Measurements from ENCODE around the gene C5orf52.

C5orf52 gene

DNA sequence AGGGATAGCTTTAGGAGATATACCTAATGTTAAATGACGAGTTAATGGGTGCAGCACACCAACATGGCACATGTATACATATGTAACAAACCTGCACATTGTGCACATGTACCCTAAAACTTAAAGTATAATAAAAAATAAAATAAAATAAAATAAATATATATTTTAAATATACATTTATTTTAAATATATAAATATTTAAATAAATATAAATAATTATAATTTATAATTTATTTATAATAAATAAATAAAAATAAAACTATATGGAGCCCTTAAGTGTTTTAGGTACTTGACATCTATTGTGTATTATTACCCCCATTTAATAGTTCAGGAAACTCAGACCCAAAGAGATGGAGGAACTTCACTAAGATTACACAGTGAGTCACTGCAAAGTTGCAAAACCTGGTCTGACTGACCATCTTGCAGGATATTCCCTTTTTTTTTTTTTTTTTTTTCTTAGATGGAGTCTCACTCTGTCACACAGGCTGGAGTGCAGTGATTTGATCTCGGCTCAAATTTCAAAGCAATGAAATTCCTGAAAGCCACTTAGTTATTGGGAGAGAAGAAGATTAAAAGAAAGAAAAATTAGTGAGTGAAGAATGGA, 5.8 kb upstream of the C5orf52 start:
- no peak for DNase-seq
- Histone ChIP-seq H3K4me2 (ENCODE audit: low read depth, low read length) (no peak overlapping the region), H3K9me2 (replicated peaks; ENCODE audit: insufficient read depth, low read length) (no peaks in the 10 kb centered on the region), H3K79me2 (ENCODE audit: low read length) (no peaks in the 10 kb centered on the region), H4K20me1 (ENCODE audit: insufficient read depth, low read length) (no peaks in the 10 kb centered on the region), H3K9ac (ENCODE audit: low read length) (no peak overlapping the region), H3K27me3 (replicated peaks; ENCODE audit: insufficient read depth, low read length) (0 out of 2 replicates have a peak, but pooled peaks cover 6% of the 10 kb centered on the region), H3K36me3 (replicated peaks; ENCODE audit: insufficient read depth, low read length) (no peaks in the 10 kb centered on the region), H3K4me1 (ENCODE audit: low read length) (no peaks in the 10 kb centered on the region), H3K4me3 (ENCODE audit: low read length) (no peak overlapping the region), H3K9me3 (replicated peaks; ENCODE audit: insufficient read depth, low read length) (no peaks in the 10 kb centered on the region), H2AFZ (ENCODE audit: low read length) (no peak overlapping the region), H3F3A (ENCODE audit: insufficient read depth, low read length) (no peaks in the 10 kb centered on the region), H3K27ac (ENCODE audit: low read length) (no peak overlapping the region)
- TF ChIP-seq, protein P1, sequence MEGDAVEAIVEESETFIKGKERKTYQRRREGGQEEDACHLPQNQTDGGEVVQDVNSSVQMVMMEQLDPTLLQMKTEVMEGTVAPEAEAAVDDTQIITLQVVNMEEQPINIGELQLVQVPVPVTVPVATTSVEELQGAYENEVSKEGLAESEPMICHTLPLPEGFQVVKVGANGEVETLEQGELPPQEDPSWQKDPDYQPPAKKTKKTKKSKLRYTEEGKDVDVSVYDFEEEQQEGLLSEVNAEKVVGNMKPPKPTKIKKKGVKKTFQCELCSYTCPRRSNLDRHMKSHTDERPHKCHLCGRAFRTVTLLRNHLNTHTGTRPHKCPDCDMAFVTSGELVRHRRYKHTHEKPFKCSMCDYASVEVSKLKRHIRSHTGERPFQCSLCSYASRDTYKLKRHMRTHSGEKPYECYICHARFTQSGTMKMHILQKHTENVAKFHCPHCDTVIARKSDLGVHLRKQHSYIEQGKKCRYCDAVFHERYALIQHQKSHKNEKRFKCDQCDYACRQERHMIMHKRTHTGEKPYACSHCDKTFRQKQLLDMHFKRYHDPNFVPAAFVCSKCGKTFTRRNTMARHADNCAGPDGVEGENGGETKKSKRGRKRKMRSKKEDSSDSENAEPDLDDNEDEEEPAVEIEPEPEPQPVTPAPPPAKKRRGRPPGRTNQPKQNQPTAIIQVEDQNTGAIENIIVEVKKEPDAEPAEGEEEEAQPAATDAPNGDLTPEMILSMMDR (IDR thresholded peaks at IDR 0.05; ENCODE audit: low read length), result no peak
- TF ChIP-seq EZH2 (optimal IDR thresholded peaks at IDR 0.05; ENCODE audit: low read depth, low read length), result no peak

DNA sequence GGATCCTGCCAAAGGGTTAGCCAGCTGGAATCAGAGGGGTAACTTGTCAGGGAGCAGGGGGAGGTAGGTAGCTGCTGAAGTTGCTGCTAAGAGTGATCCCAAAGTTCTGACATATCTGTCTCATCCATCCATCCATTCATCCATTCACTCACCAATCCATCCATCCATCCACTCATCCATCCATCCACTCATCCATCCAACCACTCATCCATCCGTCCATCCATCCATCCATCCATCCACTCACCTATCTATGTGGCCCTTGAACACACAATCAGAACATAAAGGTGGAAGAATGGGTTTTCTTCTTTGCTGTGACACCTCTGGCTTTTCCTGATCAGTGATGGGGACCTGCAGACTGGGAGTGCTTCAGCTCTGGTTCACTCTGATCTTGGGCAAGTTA, 3.0 kb upstream of the C5orf52 start:
- Histone ChIP-seq H3K79me2 (ENCODE audit: low read length) (no peaks in the 10 kb centered on the region), H3K36me3 (replicated peaks; ENCODE audit: insufficient read depth, low read length) (no peaks in the 10 kb centered on the region)
- TF ChIP-seq EZH2 (optimal IDR thresholded peaks at IDR 0.05; ENCODE audit: low read depth, low read length) (no peak), EZH2phosphoT487 (IDR thresholded peaks at IDR 0.05; ENCODE audit: low read length) (no peak)
- TF ChIP-seq, protein P1 (IDR thresholded peaks at IDR 0.05; ENCODE audit: low read length), result no peak

DNA sequence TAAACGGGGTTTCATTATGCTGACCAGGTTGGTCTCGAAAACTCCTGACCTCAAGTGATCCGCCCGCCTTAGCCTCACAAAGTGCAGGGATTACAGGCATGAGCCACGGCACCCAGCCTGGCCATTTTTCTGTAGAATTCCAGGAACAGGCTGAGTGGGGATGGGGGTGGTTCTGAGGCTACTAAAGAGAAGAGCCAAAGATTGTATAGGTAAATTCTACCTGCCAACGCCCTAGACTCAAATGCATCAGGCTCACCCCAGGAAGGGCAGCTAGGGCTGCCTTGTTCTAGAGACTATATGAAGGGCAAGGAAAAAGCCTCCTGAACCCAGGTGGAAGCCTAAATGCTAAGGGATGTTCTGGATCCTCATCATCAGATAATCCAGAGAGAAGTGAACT, 1.6 kb upstream of the C5orf52 start:
- TF ChIP-seq, protein P1 (IDR thresholded peaks at IDR 0.05; ENCODE audit: low read length), result no peak
- no peak for TF ChIP-seq EZH2 (optimal IDR thresholded peaks at IDR 0.05; ENCODE audit: low read depth, low read length)
- TF ChIP-seq EZH2phosphoT487 (IDR thresholded peaks at IDR 0.05; ENCODE audit: low read length), result no peak
- Histone ChIP-seq H3K27ac (ENCODE audit: low read length) (no peak overlapping the region), H4K20me1 (ENCODE audit: insufficient read depth, low read length) (no peaks in the 10 kb centered on the region), H3K4me2 (ENCODE audit: low read depth, low read length) (no peak overlapping the region), H3F3A (ENCODE audit: insufficient read depth, low read length) (no peaks in the 10 kb centered on the region), H3K9me3 (replicated peaks; ENCODE audit: insufficient read depth, low read length) (no peaks in the 10 kb centered on the region), H3K79me2 (ENCODE audit: low read length) (no peaks in the 10 kb centered on the region), H3K36me3 (replicated peaks; ENCODE audit: insufficient read depth, low read length) (no peaks in the 10 kb centered on the region), H3K9ac (ENCODE audit: low read length) (no peak overlapping the region), H2AFZ (ENCODE audit: low read length) (no peak overlapping the region), H3K9me2 (replicated peaks; ENCODE audit: insufficient read depth, low read length) (no peaks in the 10 kb centered on the region), H3K4me3 (ENCODE audit: low read length) (no peak overlapping the region), H3K4me1 (ENCODE audit: low read length) (no peaks in the 10 kb centered on the region), H3K27me3 (replicated peaks; ENCODE audit: insufficient read depth, low read length) (peaks cover 11% of the 10 kb centered on the region; the same call in 1 of the 2 replicates)
- no peak for DNase-seq

More for the DNA sequence above, 3.0 kb upstream of the C5orf52 start:
- H3K27me3 ChIP-seq (replicated peaks; ENCODE audit: insufficient read depth, low read length), result peaks cover 11% of the 10 kb centered on the region; the same call in 1 of the 2 replicates
- DNase-seq, result no peak
- H4K20me1 ChIP-seq (ENCODE audit: insufficient read depth, low read length), result no peaks in the 10 kb centered on the region
- H3K4me3 ChIP-seq (ENCODE audit: low read length), result no peak overlapping the region
- no peak overlapping the region for H3K27ac ChIP-seq (ENCODE audit: low read length)
- no peaks in the 10 kb centered on the region for H3K9me2 ChIP-seq (replicated peaks; ENCODE audit: insufficient read depth, low read length)
- no peak overlapping the region for H2AFZ ChIP-seq (ENCODE audit: low read length)
- no peak overlapping the region for H3K9ac ChIP-seq (ENCODE audit: low read length)
- no peaks in the 10 kb centered on the region for H3F3A ChIP-seq (ENCODE audit: insufficient read depth, low read length)
- no peaks in the 10 kb centered on the region for H3K9me3 ChIP-seq (replicated peaks; ENCODE audit: insufficient read depth, low read length)
- no peak overlapping the region for H3K4me2 ChIP-seq (ENCODE audit: low read depth, low read length)
- no peaks in the 10 kb centered on the region for H3K4me1 ChIP-seq (ENCODE audit: low read length)

All from MM.1S (cell line).